T-helper 2 cell treated with Interferon-gamma antibody and Interleukin-4, amounts not matched to agents 5 μg/mL and 100 μg/mL, for 36 hours (primary cell): ENCODE measurements around the gene SLC5A6.

ENCODE experiments used
- DNase-seq: peaks from one replicate; pipeline ENCODE4 v3.0.0; 2021; ENCODE audit warnings: low spot score
- H3K27ac Mint-ChIP-seq: one replicate; pipeline ENCODE4 v1.8.0; 2021; ENCODE audit warnings: mild to moderate bottlenecking, mixed read lengths
- H3K27me3 Mint-ChIP-seq: one replicate; pipeline ENCODE4 v1.8.0; 2021; ENCODE audit warnings: low read depth, mixed read lengths
- H3K36me3 Mint-ChIP-seq: one replicate; pipeline ENCODE4 v1.8.0; 2021; ENCODE audit warnings: low read depth, mixed read lengths
- H3K4me1 Mint-ChIP-seq: one replicate; pipeline ENCODE4 v1.8.0; 2021; ENCODE audit warnings: low read depth, mixed read lengths
- H3K4me3 Mint-ChIP-seq: one replicate; pipeline ENCODE4 v1.8.0; 2022; ENCODE audit warnings: mild to moderate bottlenecking, moderate library complexity, mixed read lengths
- H3K9me3 Mint-ChIP-seq: one replicate; pipeline ENCODE4 v1.8.0; 2021; ENCODE audit warnings: mixed read lengths

Gene SLC5A6

DNA sequence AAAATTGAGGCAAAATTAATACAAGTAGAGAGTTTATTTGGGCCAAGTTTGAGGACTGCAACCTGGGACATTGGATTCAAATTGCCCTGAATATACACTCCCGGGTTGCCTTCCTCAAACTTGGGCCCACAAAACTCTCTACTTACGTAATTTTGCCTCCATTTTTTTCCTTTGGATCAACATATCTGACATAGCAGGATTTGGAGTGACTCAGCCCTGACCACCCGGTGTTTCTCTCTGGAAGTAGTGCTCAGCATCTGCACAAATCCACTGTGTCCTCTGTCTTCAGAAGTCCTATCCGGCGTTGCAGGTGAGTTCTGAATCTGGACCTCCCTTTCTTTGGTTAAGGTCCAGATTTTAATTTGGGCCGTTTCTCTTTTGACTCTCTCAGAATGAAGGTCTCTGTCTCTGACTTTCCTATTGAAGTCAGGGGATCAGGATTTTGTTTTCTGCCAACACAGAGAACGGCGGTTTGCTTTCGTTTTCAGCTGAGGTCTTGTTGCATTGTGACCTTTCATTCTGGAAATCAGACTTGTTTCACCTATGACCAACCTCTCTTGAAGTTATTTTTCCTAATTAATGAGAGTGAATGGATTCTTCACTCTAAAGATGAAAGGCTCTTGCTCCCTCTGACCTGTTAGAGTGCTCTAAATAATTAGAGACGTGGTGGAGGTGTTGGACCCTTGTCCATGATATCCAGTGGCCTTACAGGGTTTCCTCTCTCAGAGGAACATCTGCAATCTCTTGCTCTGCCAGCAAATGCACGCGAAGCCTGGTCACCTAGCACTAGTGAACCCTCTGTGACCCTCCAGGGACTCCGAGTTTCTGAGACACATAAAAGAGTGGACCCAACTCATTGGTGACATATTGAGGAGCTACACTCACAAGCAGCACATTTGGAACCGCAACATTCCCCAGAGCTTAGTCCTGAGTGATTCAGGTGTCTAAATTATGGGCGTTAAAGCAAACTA is 49.6 kb downstream of the SLC5A6 start:
- no peaks in the 10 kb centered on the region for H3K9me3 Mint-ChIP-seq
- no peak overlapping the region for H3K4me3 Mint-ChIP-seq
- no peak for DNase-seq
- H3K27me3 Mint-ChIP-seq: peaks cover 4% of the 10 kb centered on the region
- no peaks in the 10 kb centered on the region for H3K36me3 Mint-ChIP-seq
- H3K27ac Mint-ChIP-seq: no peak overlapping the region
- H3K4me1 Mint-ChIP-seq: peaks cover 5% of the 10 kb centered on the region

DNA sequence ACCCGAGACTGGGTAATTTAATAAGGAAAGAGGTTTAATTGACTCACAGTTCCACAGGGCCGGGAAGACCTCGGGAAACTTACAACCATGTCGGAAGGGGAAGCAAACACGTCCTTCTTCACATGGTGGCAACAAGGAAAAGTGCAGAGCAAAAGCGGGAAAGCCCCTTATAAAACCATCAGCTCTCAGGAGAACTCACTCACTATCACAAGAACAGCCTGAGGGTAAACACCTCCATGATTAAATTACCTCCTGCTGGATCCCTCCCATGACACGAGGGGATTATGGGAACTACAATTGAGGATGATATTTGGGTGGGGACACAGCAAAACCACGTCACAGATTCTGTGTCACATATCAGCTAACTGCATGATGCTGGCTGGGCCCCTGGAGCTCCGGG is 51.9 kb downstream of the SLC5A6 start:
- H3K36me3 Mint-ChIP-seq: no peaks in the 10 kb centered on the region
- peaks cover 6% of the 10 kb centered on the region for H3K27me3 Mint-ChIP-seq
- peaks cover 5% of the 10 kb centered on the region for H3K4me1 Mint-ChIP-seq
- H3K9me3 Mint-ChIP-seq: no peaks in the 10 kb centered on the region
- DNase-seq: no peak
- no peak overlapping the region for H3K4me3 Mint-ChIP-seq
- H3K27ac Mint-ChIP-seq: no peak overlapping the region

DNA sequence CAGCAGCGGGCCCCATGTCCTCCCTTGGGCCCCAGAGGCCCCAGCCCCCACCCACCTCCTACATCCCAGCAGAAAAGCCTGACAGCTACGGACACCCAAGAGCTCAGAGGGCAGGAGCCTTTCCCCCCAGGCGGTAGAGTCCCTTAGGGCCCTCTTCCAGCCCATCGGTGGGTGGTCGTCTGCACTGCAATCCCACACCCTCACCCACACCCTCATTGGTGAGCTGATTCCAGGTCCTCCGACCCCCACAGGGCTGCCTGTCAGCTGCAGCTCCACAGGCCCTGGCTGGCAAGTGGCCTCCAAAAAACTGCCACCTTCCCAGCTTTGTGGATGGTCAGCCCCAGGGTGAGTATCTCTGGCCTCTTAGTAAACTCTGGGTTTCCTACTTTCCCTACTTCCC is 52.8 kb downstream of the SLC5A6 start:
- no peaks in the 10 kb centered on the region for H3K9me3 Mint-ChIP-seq
- no peaks in the 10 kb centered on the region for H3K4me1 Mint-ChIP-seq
- DNase-seq: no peak
- no peak overlapping the region for H3K4me3 Mint-ChIP-seq
- H3K36me3 Mint-ChIP-seq: no peaks in the 10 kb centered on the region
- no peak overlapping the region for H3K27ac Mint-ChIP-seq
- H3K27me3 Mint-ChIP-seq: peaks cover 6% of the 10 kb centered on the region

DNA sequence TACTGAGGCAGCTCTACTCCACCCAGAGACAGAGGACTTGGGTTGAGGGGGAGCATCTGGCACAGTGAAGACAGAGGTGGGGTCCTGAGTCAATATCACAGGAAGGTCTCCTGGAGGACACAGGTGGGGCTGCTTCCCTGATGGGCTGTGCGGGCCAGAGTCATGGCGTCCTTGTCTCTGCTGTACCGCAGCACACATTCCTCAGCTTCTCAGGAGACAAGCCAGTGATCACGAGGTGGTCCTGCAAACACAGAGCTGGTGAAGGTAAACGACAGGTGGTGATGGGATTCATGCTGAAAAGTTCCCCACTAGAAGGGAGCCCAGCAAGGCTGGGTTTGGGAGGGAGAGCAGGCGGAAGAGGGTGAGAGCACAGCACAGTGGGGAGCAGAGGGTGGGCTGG is 53.6 kb downstream of the SLC5A6 start:
- no peak overlapping the region for H3K27ac Mint-ChIP-seq
- H3K27me3 Mint-ChIP-seq: peaks cover 6% of the 10 kb centered on the region

DNA sequence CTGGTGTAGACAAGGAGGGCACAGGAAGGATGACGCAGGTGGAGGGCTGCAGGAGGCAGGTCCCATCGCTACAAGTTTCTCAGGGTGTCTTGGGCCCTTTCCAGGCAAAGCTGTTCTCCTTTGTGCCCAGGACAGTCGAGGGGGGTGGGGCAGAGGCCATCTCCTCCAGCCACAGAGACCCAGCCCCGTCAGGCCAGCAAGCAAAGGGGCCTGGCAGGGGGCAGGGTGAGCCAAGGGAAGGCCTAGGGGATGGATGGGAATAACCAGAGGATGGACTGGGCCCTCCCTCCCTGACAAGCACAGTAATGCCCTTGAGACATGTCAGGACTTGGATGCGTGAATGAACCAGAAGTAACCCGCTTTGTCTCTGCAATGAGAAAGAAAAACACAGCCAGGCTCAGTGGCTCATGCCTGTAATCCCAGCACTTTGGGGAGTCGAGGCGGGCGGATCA is 57.0 kb downstream of the SLC5A6 start:
- no peak overlapping the region for H3K27ac Mint-ChIP-seq
- H3K4me1 Mint-ChIP-seq: no peaks in the 10 kb centered on the region
- no peaks in the 10 kb centered on the region for H3K9me3 Mint-ChIP-seq
- no peak overlapping the region for H3K4me3 Mint-ChIP-seq
- peaks cover 6% of the 10 kb centered on the region for H3K27me3 Mint-ChIP-seq
- H3K36me3 Mint-ChIP-seq: no peaks in the 10 kb centered on the region
- no peak for DNase-seq

More for the DNA sequence above, 53.6 kb downstream of the SLC5A6 start:
- H3K36me3 Mint-ChIP-seq: no peaks in the 10 kb centered on the region
- H3K4me3 Mint-ChIP-seq: no peak overlapping the region
- H3K4me1 Mint-ChIP-seq: no peaks in the 10 kb centered on the region
- no peak for DNase-seq
- no peaks in the 10 kb centered on the region for H3K9me3 Mint-ChIP-seq

DNA sequence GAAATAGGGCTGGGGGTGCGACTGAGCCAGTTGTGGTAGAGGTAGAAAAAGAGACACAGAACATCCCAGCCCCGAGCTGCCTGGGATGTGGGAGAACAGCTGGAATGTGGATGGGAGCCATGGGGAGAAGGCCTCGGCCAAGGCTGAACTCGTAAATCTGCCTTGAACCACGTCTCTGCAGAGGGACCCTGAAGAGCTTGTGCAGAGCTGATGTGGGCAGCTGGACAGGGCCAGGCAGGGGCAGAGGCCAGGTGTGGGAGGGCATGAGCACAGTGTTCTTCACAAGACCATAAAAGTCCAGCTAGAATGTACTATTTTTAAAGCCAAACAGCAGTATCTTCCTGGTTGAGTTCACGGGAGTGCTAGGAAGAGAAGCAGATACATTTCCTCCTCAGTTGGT is 57.6 kb downstream of the SLC5A6 start:
- Mint-ChIP-seq H3K4me1 (no peaks in the 10 kb centered on the region), H3K36me3 (no peaks in the 10 kb centered on the region), H3K27me3 (peaks cover 6% of the 10 kb centered on the region), H3K9me3 (no peaks in the 10 kb centered on the region), H3K27ac (no peak overlapping the region), H3K4me3 (no peak overlapping the region)
- no peak for DNase-seq

DNA sequence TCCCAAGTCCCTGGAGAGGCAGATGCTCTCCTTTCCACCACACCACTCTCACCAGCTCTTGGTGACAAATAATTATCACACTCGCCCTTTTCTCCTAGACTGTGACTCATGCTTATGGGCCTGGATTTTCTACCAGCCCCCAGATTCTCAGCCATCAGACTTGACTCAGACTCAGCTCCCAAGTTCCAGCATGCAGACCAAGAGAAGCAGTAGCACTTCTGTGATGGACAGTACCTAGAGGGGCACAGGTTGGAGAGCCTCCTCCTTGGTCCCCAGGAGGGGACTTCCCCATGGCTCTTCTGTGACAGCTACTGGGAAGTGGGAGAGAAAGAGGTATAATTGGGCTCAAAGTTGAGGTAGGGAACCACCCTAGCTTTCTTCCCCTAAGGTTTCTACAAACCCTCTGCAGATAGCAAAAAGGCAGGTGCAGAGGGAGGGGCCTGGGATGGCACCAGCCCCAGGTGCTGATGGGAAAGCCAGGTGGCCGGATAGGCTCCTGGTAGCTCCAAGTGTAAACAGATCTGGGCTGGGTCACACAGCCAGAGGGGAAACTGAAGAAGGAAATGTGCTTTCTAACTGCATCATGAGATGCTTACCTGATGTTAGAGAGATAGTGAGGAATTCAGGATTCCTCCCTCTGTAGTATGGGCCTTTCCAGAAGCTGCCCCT is 59.1 kb downstream of the SLC5A6 start:
- peaks cover 6% of the 10 kb centered on the region for H3K27me3 Mint-ChIP-seq
- H3K9me3 Mint-ChIP-seq: no peaks in the 10 kb centered on the region
- no peaks in the 10 kb centered on the region for H3K36me3 Mint-ChIP-seq
- no peaks in the 10 kb centered on the region for H3K4me1 Mint-ChIP-seq
- no peak overlapping the region for H3K27ac Mint-ChIP-seq
- no peak for DNase-seq
- H3K4me3 Mint-ChIP-seq: no peak overlapping the region

DNA sequence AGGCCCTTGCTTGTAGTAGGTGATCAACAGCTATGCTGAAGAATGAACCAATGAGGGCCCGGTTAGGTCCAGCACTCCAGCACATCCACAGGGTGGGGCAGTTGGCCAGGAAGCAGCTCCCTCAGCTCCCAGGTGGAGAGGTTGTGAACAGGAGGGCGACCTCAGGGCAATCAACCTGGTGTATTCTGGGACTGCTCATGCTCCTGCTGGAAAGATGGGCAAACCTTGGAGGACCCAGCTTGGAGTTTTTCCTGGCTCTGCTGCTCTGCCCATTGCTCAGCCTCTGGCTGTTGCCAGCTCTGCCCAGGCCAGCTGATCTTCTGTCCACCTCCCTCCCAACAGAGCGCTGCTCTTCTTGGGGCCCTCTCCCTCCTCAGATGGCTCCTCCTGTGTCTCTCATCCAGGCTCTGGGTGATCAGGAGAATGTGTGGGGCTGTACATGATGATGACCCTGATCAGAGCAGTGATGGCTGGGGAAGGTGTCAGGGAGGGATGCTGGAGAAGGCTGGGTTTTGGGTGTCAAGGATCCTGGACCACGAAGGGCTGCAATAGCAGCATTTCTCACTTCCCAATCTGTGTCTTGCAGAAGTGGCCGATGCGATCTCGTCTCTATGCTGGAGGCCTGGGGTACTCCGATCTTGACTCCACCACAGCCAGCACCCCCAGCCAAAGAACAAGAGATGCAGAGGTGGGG is 59.8 kb downstream of the SLC5A6 start:
- Mint-ChIP-seq H3K9me3 (no peaks in the 10 kb centered on the region), H3K4me1 (no peaks in the 10 kb centered on the region), H3K4me3 (no peak overlapping the region), H3K27ac (no peak overlapping the region), H3K36me3 (no peaks in the 10 kb centered on the region), H3K27me3 (peaks cover under 1% of the 10 kb centered on the region)
- no peak for DNase-seq

DNA sequence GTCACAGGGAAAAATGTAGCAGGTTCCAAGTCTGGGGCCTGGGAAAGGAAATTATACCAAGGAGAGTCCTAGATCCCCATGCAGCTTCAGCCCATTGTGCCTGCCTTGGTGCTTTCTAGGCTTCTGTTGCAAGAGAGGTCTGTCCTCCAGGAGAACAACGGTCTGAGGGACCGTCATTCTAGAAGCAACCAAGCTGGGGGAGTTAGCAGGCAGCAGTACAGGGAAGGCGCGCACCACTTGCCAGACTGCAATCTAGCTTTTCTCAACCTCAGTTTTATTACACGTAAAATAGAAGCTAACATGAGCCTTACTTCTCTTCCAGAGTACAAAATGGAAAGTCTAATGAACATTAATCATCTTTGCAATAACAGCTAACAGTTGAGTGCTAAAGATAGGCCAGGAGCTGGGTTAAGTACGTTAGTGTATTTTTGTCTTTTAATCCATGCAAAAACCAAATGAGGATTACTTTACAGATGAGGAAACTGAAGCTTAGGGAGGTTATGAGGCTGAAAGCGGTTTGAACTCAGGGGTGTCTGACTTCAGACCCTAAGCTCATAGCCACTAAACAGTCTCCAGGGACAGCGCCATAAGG is 61.3 kb downstream of the SLC5A6 start:
- Mint-ChIP-seq H3K27ac (no peak overlapping the region), H3K27me3 (peaks cover 7% of the 10 kb centered on the region), H3K4me1 (no peaks in the 10 kb centered on the region), H3K9me3 (no peaks in the 10 kb centered on the region), H3K36me3 (no peaks in the 10 kb centered on the region), H3K4me3 (no peak overlapping the region)
- no peak for DNase-seq
